ENCODE data around the gene PODNL1. TPM values are rescaled to one million over a fixed set of nuclear protein-coding genes. Genes with fewer than 3 reads are reported as not detected.

The PODNL1 gene
- total and polyA plus RNA-seq, 10 of the 15 experiments (the other 5 are each of a cell fraction or from before 2014, with no cell fraction given) = 0.04 to 0.44 TPM; not detected in 8

DNA sequence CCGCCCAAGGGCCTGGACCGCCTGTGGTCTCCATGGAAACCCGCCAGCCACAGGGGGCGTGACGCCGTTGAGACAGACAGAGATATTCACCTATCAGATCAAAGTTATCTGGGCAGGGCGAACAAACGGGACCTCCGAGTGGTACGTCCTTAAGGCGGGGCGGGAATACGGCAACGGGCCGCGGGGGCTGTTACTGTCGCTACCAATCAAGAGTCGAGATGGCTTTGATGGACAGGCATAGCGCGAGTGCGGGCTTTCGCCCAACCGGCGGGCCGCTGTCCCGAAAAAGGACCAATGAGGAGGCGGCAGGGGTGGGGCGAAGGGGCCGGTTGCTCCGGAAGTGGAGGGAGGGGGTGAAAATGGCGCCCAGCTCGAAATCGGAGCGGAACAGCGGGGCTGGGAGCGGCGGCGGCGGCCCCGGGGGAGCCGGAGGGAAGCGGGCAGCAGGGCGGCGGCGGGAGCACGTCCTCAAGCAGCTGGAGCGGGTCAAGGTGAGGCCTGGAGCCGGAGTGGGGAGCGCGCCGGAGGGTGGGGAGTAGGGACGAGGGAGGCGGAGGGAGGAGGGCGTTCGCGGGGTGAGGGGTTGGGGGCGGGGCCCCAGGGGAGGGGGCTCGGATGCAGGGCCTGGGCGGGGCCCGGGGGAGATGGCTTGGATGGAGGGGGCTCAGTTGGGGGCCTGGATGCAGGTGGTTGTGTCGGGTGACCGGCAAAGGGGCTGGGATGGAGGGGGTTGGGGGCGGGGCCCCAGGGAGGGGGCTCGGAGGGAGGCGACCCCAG is 14.1 kb upstream of the PODNL1 start, which contains the start of gene DCAF15 (continued):
- TF ChIP-seq, protein P1, sequence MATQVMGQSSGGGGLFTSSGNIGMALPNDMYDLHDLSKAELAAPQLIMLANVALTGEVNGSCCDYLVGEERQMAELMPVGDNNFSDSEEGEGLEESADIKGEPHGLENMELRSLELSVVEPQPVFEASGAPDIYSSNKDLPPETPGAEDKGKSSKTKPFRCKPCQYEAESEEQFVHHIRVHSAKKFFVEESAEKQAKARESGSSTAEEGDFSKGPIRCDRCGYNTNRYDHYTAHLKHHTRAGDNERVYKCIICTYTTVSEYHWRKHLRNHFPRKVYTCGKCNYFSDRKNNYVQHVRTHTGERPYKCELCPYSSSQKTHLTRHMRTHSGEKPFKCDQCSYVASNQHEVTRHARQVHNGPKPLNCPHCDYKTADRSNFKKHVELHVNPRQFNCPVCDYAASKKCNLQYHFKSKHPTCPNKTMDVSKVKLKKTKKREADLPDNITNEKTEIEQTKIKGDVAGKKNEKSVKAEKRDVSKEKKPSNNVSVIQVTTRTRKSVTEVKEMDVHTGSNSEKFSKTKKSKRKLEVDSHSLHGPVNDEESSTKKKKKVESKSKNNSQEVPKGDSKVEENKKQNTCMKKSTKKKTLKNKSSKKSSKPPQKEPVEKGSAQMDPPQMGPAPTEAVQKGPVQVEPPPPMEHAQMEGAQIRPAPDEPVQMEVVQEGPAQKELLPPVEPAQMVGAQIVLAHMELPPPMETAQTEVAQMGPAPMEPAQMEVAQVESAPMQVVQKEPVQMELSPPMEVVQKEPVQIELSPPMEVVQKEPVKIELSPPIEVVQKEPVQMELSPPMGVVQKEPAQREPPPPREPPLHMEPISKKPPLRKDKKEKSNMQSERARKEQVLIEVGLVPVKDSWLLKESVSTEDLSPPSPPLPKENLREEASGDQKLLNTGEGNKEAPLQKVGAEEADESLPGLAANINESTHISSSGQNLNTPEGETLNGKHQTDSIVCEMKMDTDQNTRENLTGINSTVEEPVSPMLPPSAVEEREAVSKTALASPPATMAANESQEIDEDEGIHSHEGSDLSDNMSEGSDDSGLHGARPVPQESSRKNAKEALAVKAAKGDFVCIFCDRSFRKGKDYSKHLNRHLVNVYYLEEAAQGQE (IDR thresholded peaks at IDR 0.05; ENCODE audit: low read depth, low read length) = no peak
- TF ChIP-seq TARDBP (IDR thresholded peaks at IDR 0.05; ENCODE audit: borderline replicate concordance) = no peak

DNA sequence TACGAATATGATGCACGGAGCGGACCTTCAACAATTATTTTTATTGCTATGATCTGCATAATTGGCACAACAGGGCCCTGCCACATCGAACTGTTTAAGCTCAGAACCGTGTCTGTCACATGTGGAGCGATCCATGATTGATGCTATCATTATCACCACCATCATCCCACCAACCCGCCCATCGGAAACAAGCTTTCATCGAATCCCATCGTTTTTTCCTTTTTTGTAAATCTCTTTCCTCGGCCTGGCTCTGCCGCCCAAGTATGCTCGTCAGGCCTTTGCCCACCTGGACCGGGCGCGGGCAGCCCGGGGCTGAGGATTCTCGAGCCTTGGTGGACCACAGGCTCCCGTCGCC is 13.6 kb upstream of the PODNL1 start:
- Histone ChIP-seq H3K4me2 (ENCODE audit: control insufficient read depth, insufficient read depth) (peak overlapping the region; percentile 95), H2AFZ (ENCODE audit: control insufficient read depth, low read depth, low read length) (peak overlapping the region; percentile 87), H3K4me1 (ENCODE audit: control insufficient read depth, insufficient read depth, low read length) (peaks cover 11% of the 10 kb centered on the region), H3K27me3 (replicated peaks in 1 of 2; ENCODE audit: control insufficient read depth in 2 of 2, insufficient read depth in 2 of 2, low read length in 1 of 2) (no peaks in the 10 kb centered on the region), H3K9me3 (replicated peaks; ENCODE audit: control insufficient read depth, insufficient read depth, low read length) (no peaks in the 10 kb centered on the region), H4K20me1 (ENCODE audit: control insufficient read depth, insufficient read depth) (no peaks in the 10 kb centered on the region), H3K9ac (ENCODE audit: control insufficient read depth, insufficient read depth, low read length) (no peak overlapping the region), H3K27ac (ENCODE audit: control insufficient read depth, insufficient read depth) (no peak overlapping the region), H3K79me2 (ENCODE audit: control insufficient read depth, insufficient read depth, low read length) (peaks cover 15% of the 10 kb centered on the region), H3K36me3 (ENCODE audit: control insufficient read depth in 2 of 2, insufficient read depth in 2 of 2, low read length in 1 of 2) (peaks cover 0 to 7% of the 10 kb centered on the region in 2 experiments; a peak in 3 of 4 replicates), H3K4me3 (peak overlapping the region; percentile 61)
- ChIA-PET RAD21 (ENCODE audit: unreplicated experiment) (interaction anchor here (0.7 to 3.2 kb wide), 7 partner anchors 35 to 92 kb away, joined by 3 to 21 read pairs (median 6); partner anchors contain the start of genes IL27RA and RFX1), POLR2A (interaction anchor here (0.6 to 1.0 kb wide), 2 partner anchors 35 to 52 kb away, joined by 3 to 4 read pairs; no protein-coding TSS in a partner anchor), CTCF (interaction anchor here (0.6 to 2.9 kb wide), 6 partner anchors 53 to 178 kb away, joined by 4 to 10 read pairs (median 5); partner anchors contain the start of gene IL27RA), SMC1A (ENCODE audit: uncharacterized antibody, unreplicated experiment) (interaction anchor here (1.0 to 2.1 kb wide), 3 partner anchors 46 to 91 kb away, joined by 3 to 9 read pairs (median 5); partner anchors contain the start of genes BRME1 and CC2D1A)
- FAIRE-seq (no peak), DNase-seq (ENCODE audit: low read depth, low spot score) (no peak), ATAC-seq (peak; percentile 1; the same call in 2 of the 3 replicates)
- TF ChIP-seq DPF2 (IDR thresholded peaks at IDR 0.05) (no peak), LARP7 (IDR thresholded peaks at IDR 0.05) (peak; percentile 40; the same call in 1 of the 2 replicates)
- no TSS peak for BruUV-seq (replicated peaks)
- intact Hi-C loops (cut with micrococcal nuclease; ENCODE audit: unreplicated experiment) = loop anchor here (1.0 to 5.0 kb wide), 3 partner anchors 36 to 81 kb away; partner anchors contain the start of gene IL27RA
- 18% methylated on average over 20 of the region's 20 CpGs for WGBS (ENCODE audit: insufficient coverage, insufficient replicate concordance, low lambda C conversion rate, missing lambda C conversion rate)
- in situ Hi-C loops (cut with MboI) = no loop called here
